HG03060 (cell line): ENCODE results near the gene ZNF831.

Source experiments
- ATAC-seq: cut with Tn5 transposase; IDR thresholded peaks from one replicate; pipeline ENCODE4 v1.9.1; 2021; ENCODE audit warnings: low read depth, moderate number of reproducible peaks; ENCODE audit not compliant: unreplicated experiment

The ZNF831 gene

GRCh38 chr20:59177266-59178250 is 13.9 kb downstream of the ZNF831 start:
- no peak for ATAC-seq

- ATAC-seq = no peak
These were observed 15.5 kb downstream of the ZNF831 start for GRCh38 chr20:59178983-59179595.

- ATAC-seq = no peak
These were observed 16.4 kb downstream of the ZNF831 start for GRCh38 chr20:59179988-59180387.

- ATAC-seq = no peak
These were observed 18.3 kb downstream of the ZNF831 start for GRCh38 chr20:59181936-59182335.

GRCh38 chr20:59182401-59183044 is 18.9 kb downstream of the ZNF831 start:
- ATAC-seq = no peak

GRCh38 chr20:59183751-59184150 is 20.1 kb downstream of the ZNF831 start:
- no peak for ATAC-seq

GRCh38 chr20:59184880-59185447 is 21.3 kb downstream of the ZNF831 start:
- no peak for ATAC-seq

GRCh38 chr20:59185809-59186208 is 22.2 kb downstream of the ZNF831 start:
- no peak for ATAC-seq

GRCh38 chr20:59190466-59190865 is 26.8 kb downstream of the ZNF831 start:
- no peak for ATAC-seq

GRCh38 chr20:59191036-59191755 is 27.6 kb downstream of the ZNF831 start:
- ATAC-seq = no peak

- ATAC-seq = no peak
These were observed 28.3 kb downstream of the ZNF831 start for GRCh38 chr20:59191756-59192532.

- ATAC-seq = no peak
These were observed 28.9 kb downstream of the ZNF831 start for GRCh38 chr20:59192533-59192896.

- ATAC-seq = no peak
These were observed 29.7 kb downstream of the ZNF831 start for GRCh38 chr20:59193325-59193724.

- ATAC-seq = no peak
These were observed 30.7 kb downstream of the ZNF831 start for GRCh38 chr20:59194023-59194935.

- no peak for ATAC-seq
These were observed 31.8 kb downstream of the ZNF831 start for GRCh38 chr20:59195316-59195993.

GRCh38 chr20:59204165-59204894 is 40.7 kb downstream of the ZNF831 start:
- ATAC-seq = no peak

GRCh38 chr20:59205044-59205443 is 41.4 kb downstream of the ZNF831 start:
- no peak for ATAC-seq
